HG02610 (cell line): ENCODE data around the gene MYBBP1A.

ENCODE experiments used
- ATAC-seq: cut with Tn5 transposase; IDR thresholded peaks from one replicate; pipeline ENCODE4 v1.9.1; 2021; ENCODE audit warnings: mild to moderate bottlenecking, moderate library complexity; ENCODE audit not compliant: unreplicated experiment

The MYBBP1A gene

DNA sequence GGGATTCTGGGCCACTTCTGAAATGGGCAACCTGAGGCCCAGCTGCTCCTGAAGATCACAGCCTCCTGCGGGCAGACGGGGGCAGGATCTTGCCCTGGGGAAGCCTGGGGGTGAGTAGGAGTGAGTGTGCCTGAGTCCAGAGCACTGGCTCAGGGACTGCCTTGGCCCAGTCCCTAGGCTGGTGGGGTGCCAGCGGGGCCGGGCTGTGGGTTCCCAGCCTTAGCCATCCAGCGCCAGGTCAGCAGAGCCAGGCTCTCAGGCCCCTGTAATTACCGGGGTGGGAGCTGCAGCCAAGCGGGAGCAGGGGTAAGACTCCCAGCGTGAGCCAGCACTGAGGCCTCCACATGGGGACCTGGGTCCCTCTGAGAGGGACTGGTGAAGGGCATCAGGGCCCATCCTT, 48.3 kb downstream of the MYBBP1A start:
- ATAC-seq: no peak

DNA sequence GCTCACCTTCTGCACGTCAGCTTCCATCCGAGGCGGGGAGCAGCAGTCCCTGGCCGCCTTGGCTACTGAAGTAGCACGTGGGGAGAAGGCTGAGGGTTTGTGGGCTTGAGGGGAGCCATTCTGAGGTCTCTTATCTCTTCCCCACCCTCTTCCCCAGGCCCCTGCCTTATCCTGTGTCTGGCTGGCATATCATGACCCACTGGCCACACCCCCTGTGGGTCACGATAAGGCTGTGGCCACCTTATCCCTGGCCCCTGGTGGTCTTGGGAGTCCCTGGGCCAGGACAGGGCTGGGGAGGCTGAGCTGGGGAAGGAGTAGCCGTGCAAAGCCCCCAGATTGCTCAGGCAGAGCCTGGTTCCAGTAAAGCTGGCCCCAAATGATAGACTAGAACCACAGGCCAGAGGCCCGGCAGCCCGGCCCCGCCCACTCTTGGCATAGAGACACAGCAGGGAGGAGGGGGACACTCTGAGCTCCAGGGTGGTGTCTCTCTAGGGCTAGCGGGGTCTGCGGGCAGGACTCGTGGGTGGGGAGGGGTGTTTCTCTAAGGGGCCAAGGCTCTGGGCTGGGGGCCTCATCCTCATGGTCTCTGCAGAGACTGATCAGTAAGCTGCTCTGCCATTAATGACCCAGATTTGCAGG, 48.9 kb downstream of the MYBBP1A start:
- no peak for ATAC-seq

DNA sequence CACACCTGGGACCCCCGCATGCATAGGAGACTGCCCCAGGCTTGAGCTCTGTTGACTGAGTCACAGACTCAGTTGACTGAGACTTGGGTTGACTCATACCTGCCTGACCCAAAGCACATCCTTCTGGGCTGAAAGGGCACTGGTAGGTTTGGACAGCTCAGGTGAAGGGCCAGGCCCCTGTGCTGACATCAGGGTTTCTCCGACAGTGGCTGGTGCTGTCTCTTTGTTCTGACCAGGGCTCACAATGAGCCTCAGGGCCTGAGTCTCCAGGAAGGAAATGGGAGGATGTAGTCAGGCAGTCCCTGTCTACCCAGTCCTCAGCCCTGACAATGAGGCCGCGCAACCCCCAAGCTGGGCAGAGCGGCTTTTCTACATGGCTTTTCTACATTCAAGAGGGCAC, 50.0 kb downstream of the MYBBP1A start:
- ATAC-seq: no peak

DNA sequence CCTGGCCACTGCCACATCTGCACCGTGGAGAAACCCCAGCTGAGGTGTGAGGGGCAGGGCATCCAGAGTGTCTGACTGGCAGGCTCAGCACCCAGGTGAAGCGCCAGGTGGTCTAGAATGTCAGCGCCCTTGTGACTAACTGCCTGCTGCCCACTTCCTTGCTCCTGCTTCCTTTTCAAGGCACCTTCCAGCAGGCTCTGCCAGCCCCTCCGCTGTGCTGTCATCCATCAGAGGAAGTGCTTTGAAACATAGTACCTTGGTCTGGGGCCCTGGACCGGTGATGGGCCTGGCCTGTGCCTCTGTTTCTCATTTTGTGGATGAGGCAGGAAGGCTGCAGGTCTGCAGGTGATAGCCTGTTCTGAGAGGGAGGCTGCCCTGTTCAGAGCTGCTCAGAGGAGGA, 51.0 kb downstream of the MYBBP1A start:
- no peak for ATAC-seq

DNA sequence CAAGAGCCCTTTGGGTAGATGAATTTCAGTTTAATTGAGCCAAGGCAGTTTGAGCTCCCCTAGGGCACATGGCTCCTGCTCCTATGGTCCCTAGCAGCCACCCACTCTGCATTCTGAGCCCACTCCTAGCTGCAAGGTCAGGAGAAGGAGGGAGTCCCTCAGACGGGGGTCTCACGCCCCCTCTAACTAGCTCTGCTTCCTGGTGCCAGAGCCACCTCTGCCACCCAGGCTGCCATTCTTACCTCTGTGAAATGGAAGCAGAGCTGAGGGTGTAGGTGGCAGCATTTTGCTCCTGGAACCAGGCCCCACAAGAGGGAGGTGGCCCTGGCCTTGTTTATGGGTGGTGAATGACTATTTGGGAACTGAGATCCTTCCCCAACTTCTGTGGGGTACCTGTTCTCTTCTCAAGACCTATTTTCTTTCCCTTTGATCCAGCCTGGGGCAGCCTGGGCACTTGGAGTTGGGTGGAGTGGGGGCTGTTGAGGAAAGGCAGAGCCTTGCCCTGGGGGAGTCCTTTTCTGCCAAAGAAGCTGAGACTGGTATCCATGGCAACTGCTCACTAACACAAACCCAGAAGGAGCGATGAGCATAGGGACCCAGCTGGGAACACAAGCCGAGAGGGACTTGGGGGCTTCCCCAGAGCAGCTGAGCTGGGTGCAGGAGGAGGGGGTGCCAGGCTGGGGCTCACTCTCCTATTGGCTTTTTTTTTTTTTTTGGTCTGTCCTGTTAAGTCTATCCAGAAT, 51.7 kb downstream of the MYBBP1A start:
- no peak for ATAC-seq

DNA sequence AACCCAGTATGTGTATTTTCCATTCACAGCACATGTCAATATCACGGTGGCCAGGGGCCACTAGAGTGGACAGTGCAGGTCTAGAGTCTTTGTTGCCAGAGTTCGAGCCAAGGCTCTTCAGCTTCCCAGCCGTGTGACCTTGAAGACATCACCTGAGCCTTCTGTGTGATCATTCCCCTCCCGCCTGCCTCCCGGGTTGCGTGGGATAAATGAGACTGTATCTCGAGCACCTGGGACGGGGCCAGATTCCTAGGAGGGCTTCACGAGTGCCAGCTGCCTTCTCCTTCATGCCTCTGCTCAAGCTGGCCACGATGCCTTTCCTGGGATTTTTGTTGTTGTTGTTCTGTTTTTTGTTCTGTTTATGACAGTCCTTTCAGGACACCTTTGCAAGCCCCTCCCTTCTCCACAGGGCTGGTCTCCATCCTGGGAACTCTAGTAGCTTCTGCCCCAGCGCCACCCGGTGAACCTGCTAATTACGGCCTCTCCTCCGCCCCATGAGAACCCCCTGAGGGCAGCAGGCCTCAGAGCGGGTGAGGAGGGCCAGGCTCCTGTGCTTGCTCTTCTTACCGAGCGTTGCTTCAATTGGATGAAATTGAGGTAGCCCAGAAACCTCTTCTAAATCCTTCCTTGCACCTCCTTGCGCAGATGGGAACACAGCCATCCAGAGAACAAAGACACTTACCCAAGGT, 52.6 kb downstream of the MYBBP1A start:
- no peak for ATAC-seq

DNA sequence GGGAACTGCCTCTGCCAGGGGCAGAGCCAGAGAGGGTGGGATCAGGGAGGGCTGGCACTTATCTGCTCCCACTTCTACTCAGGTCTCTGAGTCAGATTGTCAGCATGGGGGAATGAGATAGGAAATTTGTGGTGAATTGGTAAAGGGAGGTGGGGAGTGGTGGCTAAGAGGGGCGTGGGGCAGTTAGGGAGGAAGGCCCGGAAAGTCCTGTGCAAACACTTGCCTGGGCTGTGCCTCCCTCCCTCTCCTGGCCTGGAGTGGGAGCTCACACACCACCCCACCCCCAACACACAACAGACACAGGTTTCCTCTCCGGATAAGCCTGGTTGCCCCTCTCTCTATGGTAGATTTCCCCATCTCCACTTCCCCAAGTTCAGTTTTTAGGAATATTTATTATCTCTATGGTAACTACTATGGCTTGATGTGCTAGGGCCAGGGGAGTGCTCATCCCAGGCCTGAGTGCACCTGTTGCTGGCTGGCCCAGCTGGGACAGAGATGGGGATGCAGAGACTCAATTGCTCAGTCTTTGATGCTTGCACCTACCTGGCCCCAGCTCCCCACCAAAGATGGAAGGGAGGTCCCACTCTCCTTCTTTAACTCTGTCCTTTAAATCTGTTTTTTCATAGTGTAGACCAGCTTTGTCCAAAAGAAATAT, 53.8 kb downstream of the MYBBP1A start:
- ATAC-seq: no peak

DNA sequence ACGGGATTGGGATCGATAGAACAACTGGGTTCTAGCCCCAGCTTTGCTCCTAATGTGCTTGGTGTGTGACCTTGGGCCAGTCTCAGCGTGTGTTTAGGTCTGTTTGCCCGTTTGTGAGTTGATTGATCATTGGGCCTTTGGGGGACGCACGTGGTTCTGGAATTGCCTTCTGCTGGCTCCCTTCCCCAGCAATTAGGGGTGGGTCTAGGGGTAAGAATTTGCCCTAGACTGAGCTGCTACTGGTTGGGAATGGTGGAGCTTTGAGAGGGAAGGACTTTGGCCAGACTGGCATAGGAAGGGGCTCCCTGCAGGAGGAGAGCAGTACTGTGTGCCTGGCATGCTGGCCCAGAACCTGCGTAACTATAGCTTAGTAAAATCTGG, 55.0 kb downstream of the MYBBP1A start:
- ATAC-seq: no peak

DNA sequence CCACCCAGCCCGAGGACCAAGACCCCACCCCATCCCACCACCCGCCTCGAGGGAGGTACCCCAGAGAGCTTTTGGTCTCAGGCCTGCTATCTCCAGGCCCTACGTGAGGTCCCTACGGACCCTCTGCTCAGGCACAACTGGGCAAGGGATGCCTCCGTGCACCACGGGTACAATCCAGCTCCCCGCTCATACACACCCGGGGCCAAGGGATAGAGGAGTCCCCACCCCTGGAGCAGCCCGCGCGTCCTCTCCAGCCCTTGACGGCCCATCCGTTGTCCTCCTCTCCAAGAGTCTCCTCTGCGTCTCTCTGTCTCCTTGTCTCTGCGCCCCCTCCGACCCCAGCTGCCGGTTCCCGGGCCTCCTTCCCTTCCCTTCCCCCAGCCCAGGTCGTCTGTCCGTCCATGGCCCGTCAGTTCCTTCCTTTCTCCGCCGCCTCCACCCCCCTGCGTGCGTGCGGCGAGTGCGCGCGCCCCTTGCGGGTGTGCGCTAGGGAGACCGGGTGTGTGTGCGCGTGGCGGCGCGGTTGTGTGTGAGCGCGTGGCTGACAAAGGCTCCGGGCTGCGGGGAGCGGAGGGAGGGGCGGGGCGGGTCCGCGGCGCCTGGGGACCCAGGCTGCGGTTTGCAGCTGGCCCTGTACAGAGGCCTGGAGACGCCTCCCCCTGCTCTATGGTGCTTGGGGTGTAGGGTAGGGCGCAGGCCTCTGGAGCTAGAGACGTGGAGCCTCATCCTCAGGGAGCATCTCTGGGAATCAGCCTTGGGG, 55.6 kb downstream of the MYBBP1A start:
- no peak for ATAC-seq

DNA sequence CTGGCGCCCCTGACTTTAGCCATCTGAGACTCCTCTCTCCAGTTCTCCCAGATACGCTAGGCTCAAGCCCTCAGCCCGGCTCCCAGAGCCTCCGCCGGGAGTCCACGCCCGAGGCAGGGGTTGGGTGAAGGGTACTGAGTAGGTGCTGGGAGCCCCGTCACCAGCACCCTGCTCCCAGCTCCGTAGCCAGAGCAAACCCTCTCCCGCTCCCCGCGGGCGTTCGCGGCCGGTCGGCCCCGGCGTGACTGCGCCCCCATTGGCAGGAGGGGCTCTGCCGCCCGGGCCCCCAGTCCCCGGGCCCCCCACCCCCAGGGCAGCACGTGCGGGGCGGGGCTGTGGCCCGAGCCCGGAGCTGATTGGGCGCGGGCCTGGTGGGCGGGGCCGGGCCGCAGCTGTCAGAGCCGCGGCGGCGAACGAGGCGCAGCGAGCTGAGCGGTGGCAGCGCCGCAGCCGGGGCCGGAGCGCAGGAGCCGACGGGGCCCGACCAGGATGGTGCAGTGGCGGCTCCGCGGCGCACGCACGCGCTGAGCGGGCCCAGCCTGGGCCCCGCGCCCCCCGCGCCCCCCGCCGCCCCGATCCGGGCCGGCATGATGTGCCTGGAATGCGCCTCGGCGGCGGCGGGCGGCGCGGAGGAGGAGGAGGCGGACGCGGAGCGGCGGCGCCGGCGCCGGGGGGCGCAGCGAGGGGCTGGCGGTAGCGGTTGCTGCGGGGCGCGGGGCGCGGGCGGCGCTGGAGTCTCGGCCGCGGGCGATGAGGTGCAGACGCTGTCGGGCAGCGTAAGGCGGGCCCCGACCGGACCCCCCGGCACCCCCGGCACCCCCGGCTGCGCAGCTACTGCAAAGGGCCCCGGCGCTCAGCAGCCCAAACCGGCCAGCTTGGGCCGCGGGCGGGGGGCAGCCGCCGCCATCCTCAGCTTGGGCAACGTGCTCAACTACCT, 56.5 kb downstream of the MYBBP1A start, which contains the start of gene SPNS2:
SPNS2 (plus strand) TSS at position 421 of the 937 bp plus-strand sequence; CDS start at position 588, 167 bp downstream.
- ATAC-seq: peak; percentile 55

DNA sequence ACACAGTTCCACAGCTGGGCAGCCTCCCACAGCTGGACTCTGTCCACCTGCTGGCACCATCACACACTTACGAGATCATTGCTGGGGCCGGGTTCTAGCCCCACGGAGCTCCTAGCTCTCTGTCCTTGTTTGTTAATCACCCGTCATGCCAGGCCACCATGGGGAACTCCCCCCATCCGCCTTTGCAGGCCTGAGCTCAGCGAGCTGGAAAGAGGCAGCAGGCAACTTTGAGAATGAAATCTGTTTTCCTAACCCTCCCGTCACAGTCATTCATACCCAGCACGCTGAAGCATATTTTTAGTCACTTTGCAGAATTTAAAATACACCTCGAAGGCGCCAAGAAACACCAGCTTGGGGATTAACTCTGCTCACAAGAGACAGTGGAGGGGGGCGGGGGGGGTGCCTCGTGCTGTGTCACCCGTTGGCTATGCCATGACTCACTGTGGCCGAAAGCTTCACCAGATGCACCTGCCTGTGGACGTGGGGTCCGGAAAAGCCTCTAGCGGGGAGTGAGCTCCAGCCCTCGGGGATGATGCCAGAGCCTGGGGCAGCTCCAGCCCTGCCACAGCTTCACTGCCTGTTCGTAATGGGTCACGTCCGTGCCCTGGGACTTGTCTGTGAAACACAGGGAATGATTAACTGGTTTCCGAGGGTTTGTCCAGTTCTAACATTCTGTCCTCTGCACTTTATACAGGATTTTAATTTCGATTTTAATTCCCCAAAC, 57.9 kb downstream of the MYBBP1A start:
- ATAC-seq: no peak

DNA sequence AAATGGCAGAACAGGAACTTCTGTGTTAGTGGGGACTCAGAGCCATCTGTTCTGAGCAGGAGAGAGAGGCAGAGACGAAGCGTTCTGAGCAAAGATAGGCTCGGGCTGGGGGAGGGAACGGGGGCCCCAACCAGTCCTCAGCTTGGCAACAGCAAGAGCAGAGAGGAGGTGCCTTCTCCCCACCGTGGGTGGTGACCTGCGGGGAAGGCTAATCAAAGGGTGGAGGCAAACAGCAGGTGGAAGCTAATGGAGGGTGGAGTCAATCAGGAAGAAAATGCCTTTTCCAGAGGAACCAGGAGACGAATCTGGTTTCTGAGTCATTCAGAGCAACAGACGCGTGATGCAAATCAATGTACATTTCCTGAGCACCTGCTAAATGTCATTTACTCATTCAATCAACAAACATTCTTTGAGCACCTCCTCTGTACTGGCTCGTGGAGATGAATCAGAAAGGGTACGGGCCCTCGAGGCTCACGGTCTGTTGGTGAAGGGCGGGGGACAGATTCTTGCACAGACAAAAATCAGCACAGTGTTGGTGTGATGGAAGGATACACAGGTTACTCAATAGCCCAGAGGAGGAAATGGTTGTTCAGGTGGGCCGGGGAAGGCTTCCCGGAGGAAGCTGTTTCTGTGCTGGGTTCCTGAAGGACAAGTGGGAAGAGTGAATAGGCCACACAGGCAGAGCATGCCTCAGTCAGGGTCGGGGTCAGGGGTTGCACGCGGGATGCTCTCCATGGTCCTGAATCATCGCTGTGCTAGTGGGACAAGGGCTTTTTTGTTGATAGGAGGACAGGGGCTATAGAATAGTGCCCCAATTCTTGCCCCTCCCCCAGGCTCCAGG, 62.2 kb downstream of the MYBBP1A start:
- no peak for ATAC-seq

DNA sequence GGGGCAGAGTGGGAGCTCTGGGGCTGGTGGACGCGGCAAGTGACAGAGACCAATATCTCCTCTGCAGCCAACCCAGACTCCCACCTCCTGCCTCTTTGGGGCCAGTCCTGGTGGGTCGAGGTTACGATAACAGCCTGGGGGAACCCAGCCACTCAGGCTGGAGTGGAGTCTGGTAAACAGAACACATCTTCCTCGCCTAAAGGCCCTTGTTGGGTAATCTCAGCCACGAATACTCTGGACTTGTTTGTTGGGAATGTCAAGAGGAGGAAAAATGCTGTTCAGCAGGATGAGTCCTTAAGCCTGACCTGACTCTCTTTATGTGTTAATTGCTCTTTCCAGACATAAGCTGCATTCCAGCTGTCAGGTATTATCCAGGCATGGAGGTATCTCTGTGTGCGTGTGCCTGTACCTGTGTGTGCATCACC, 64.5 kb downstream of the MYBBP1A start:
- ATAC-seq: no peak

DNA sequence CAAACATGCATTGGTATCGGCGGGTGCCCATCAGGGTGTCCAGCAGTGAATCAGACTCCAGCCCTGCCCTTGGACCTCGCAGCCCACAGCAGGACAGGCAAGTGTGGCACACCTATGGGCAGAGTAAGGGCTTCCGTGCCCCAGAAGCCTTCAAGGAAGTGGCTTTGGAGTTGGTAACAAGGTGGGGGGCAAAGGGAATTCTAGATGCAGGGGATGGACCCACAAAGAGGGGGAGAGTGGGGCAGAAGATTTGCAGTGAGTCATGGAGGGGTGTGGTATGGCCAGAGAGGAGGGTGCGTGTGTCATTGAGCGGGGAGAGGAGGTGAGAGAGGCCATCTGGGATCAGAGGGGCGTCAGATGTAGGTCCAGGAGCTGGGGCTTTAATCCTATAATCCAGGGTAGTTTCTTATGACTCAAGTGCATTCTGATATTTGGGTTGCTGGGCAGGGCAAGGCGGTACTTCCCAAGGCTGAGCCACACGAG, 65.0 kb downstream of the MYBBP1A start:
- ATAC-seq: no peak

DNA sequence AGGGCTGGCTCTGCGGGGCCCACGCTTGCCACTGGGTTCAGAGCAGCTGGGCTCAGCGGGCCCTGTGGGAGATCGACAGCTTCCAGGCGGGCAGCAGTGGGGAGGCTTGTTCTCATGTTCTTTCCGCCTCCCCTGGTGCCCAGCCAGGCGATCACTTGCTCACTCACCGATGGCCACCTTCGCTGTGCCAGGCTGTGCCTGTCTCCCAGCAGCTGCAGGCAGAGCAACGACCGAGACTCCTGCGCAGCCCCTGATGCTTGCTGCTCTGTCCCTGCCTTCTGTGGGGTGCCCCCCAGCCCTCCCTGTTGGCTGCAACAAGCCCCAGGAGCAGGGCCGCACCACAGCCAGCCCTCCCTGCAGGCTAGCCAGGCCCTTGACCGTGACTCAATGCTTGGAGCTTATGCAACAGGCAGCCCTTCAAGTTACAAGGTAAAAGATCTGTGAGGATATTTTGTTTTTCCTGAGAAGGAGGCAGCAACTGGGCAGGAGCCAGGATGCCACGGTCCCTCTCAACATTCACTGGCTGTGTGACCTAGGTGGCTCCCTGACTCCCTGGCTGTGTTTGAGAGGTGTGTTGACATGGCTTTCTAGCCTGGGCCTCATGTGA, 66.1 kb downstream of the MYBBP1A start:
- no peak for ATAC-seq
